ENCODE data around the gene AMZ2. TPM values are rescaled to one million over a fixed set of nuclear protein-coding genes. Genes with fewer than 3 reads are reported as not detected.

Gene AMZ2
- total RNA-seq, 1 donor from 2014 or later = 43.2 TPM

DNA sequence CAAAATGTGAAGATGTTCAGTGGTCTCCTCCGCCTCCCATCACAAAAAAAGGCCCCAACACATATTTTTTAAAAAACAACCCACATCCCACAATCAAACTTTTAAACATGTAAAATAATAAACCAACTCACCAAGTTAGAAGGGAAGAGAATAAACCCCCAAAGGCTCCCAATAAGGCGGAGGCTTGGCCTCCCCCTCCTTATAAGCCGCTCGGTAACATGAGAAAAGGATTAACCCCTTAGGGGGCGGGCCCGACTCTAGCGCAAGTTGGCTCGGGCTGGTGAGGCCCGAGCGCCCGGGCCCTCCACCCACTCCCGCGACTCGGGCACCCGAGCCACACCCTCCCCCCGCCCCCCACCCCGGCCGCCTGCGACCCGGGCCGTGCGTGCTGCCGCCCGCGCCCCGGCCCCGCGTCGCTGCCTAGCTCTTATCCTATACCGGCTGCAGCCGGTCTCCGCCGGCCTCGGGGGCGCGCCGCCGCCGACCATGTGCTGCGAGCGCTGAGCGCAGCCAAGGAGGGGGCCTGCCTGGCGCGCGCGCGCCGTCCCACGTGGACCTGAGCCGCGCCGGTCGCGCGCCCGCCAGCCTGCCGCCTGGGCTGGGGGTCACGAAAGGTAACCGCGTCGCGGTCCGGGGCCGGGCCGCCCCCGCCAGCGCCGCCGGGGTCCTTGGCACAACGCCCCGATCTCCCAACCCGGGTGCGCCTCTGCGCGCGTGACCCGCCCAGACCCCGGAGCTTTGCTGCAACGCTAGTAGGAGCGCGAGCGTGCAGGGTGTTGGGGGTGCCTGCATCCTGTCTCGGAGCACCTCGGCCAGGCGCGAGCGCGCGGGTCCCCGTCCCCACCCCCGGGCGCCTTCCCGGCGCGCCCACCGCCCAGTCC, 43.4 kb downstream of the AMZ2 start, which contains the start of the genes ARSG and SLC16A6:
ARSG (plus strand) TSS at position 541 of the 881 bp plus-strand sequence. CDS start 15,999 bp downstream, outside the sequence.
SLC16A6 (minus strand) TSS at position 173 of the 881 bp plus-strand sequence. CDS start 12,807 bp downstream, outside the sequence.
- DNase-seq = peak; percentile 82

DNA sequence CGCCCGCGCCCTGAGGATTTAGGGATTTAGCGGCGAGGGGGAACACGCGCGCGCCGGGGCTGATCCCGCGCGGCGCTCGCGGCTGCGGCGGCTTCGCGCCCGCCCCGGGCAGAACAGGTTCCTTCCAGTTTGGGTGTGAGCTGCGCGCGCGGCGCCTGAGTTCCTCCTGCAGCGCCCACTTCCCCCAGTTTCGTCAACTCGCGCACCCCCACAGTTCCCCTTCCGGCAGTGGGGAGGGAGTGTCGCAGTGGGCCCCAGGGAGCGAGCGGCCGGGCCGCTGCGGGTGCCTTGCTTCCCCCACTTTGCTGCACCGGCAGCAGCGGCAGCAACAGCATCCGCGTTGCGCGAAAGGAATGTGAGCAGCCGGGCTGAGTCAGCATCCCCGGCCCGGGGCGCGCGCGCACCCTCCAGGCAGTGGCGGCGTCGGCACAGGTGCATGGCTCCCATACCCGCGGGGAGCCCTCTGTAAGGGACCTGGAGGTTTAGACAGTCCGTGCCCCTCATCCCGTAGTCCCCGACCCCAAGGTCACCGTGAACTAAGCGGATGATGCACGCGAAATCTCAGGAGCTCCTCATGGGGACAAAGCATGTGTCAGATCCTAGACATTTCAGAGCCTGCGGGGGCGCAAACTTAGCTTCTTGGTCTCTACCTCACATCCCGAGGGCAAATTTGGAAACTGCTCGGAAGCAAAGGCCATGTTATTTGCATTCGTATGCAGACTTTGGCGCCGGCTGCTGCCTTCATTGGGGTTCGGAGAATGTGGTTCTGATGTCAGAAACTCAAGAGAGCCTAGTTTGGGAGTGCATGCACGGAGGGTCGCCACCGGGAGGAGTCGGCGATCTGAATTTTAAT, 44.2 kb downstream of the AMZ2 start:
- DNase-seq = peak; percentile 72

DNA sequence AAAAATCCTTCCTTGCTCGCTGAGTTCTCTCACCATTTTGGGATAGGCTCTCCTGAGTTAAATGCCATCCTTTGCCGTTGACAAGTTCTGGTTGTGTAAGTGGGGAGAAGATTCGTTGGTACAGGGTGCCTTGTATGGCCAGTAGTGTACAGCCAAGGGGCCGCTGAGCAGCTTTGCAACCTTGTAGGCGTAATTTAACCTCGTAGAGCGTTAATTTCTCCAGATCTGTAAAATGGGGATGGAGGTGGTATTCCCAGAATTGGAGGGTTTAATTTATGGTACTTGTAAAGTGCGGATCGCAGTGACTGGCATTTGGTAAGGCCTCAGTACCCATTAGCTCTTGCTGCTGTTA, 44.8 kb downstream of the AMZ2 start:
- no peak for DNase-seq

DNA sequence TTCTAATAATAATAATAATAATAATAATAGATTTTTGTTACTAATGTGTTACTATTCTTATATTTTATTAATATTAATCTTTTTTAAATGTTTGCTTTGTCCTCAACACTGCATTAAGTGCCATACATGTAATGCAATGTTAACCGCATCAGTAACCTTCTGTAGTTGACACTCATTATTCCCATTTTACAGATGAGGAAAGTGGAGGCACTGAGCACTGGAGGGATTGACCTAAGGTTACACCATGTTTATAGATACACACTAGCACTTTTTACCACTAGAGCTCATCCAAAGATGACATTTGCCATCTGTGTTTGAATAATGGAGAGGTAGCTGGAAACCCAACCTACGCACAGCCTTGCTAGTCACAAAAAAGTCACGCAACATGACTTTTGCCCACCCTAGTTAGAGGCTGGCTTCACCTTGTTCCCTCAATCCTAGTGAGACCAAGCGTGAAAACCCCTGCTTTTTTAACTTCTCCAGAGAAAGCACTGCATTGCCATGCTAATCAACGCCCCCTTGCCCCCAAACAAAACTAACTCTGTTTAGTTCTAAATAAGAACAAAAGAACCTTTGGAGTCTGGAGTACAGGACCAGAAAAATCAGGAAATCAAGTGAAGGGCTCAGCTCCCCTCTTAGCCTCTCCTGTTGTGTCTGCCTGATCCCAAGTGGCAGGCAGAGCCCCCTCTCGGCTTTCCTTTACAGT, 45.8 kb downstream of the AMZ2 start:
- no peak for DNase-seq

DNA sequence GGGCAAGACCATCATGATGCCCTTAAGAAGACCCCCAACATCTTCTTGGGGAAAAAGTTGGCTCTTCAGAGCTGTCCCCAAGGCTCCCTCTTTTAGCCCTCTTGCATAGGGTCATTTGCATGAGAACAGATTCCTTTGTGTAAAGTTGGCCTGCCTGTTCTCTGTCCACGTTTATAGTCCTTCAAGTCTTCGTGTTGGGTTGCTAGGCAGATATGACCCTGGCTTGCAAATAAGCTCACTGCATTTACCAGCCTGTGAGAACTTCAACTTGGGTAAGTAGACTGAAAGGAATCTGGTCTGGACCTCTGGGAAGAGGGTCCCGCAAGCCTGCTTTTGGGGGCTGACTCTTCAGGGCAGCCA, 46.3 kb downstream of the AMZ2 start:
- no peak for DNase-seq

DNA sequence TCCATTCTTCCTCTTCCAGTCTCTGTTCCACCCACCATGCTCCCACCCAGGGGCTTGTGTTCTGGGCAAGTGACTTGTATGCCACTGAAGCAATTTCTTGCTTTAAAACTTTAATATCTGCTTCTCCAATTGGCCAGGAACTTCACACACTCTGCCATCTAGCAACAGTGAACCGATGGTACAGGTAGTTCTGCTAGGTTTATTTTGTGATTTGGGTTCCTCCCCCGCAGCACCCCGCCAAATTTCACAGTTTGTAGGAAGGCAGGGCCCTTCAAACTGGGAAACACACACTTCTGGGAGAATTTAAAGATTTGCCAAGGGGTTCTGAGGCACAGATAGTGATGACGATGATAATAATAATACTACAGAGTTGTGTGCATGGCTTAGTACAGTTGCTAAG, 46.8 kb downstream of the AMZ2 start:
- DNase-seq = no peak

DNA sequence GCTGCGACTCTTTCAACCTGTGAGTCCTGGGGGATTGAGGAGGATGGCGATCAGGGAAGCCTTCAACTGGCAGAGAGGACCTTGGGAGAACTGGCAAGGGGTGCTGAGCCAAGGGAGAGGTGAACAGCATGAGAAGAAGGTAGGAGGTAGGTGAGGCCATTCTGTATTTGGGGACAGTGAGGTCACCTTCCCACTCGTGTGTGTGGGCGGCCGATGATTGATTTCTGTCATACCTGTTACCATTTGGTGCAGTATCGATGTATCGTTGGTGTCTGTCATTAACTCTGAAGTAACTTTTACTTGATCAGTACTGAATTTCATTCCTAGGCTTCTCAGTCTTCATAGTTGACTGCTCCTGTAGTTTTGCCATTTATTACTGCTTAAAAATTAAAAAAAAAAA, 47.2 kb downstream of the AMZ2 start:
- DNase-seq = no peak

DNA sequence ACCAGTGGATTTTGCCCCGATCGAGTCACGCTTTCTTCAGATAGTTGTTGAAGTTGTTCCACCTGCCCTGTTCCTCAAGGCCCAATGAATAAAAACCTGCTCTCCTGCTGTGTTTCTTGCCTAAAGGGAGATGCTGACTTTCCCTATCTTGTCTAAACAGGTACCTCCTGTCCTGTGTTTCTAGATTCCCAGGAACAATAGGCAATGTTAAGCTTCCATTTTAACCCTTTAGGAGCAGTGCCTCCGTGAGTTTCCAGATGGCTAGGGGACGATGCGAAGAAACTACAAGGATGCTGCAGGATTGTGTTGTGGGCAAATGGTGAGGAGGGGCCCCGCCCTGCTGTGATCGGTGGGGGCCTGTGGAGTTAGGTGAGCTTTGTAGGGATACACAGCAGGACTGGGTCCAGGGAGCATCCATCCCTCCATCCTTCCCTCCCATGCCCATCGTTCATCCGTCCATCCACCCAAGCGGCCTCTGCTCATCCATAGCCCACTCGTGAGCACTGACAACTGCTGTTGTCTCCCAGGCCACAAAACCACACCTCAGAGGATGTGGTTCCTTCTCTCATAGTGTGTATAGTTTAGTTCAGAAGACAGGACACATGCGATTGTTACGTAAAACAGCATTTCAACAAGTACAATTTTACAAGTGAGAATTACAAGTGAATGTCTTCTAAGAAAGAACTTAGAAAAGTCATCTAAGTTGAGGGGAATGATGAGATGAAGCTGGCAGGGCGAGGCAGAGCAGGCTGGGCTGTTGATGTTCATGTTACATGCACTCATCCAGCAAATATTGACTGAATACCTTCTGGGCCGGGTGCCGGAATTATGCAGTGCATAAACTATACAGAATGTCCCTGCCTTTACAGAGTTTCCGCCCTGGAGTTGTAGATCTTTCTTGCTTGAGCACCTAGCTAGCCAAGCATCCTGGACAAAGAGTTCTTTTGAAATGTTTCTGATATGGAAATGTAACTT, 48.7 kb downstream of the AMZ2 start:
- peak; percentile 19 for DNase-seq

DNA sequence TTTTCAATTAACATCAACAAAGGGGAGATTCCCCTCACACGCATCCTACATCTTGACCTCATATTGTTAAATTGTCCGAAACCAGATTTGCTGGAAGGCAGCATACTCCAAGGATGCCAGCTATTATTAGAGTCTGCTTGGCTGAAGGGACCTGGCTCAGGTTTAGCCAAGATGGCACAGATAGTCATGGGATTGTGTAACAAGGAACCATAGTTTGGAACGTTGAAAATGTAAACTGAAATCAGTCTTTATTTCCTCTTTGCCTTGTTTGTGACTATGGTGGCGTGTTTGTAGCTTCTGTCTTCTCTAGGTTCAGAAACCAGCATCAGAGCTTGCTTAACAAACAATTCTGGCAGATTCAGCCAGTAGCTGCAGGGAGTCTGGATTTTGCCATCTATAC, 49.4 kb downstream of the AMZ2 start:
- no peak for DNase-seq

DNA sequence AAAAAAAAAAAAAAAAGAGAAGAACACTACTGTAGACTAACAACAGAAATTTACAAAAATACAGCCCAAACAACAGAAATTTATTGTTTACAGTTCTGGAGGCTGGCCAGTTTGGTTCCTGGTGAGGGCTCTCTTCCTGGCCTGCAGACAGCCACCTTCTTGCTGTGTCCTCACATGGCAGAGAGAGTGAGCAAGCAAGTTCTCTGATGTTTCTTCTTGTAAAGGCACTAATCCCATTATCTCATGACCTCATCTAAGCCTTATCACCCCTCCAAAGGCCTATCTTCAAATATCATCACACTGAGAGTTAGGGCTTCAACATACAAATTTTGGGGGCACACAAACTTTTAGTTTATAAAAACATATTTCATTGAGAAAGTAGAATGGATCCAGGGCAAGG, 50.8 kb downstream of the AMZ2 start:
- no peak for DNase-seq

DNA sequence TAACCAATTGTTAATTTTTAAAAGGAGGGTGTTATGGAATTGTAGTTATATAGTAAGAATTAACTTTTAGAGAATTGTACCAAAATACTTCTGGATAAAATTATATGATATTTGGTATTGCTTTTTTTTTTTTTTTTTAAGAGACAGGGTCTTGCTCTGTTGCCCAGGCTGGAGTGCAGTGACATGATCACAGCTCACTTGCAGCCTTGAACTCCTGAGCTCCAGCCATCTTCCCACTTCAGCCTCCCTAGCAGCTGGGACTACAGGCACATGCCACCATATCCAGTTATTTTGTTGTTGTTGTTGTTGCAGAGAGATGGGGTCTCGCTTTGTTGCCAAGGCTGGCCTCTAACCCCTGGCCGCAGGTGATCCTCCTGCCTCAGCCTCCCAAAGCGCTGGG, 52.0 kb downstream of the AMZ2 start:
- no peak for DNase-seq

DNA sequence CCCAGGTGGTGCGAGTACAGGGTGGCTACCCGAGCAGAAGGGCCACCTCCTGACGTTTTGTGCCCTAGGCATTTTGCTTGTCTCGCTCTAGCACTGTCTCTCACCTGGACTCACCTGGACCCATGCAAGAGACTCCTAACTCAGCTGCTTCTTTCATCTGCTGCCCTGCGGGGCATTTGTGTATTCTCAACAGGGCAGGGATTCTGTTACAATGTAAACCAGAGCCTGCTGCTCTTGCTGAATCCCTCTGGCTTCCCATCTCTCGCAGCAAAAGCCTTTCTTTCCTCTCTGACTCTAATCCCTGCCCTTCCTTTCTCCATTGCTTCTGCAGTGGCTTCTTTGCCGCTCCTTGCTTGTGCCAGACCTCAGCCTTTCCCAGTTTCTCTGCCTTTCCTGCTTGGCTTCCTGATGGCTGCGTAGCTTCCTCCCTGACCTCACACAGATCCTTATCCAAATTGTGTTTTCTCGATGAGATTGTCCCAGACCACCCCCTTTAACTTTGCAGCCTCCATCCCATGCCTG, 53.7 kb downstream of the AMZ2 start:
- DNase-seq = no peak

DNA sequence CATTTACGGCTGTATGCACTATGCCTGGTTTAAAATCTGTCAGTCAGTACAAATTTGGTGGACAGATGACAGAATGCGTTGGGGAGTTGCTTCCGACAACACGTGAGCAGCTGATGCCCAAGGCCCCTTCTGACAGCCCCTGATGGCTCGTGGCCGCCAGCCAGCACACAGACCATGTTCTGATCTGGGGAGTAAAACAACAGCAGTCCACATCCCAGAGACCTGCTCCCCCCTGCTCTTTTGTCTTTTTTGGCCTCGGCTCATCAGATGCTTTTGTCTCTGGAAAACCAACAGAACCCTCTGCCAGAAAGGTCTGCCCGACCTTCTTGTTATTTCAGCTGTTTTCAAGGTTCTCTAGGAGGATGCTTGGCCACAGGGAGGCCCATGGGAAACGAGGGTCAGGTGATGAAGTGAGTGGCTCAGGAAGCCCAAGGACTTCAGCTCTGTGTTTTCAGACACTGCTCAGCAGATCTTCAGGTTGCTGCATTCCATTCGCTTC, 54.3 kb downstream of the AMZ2 start:
- peak; percentile 42 for DNase-seq

DNA sequence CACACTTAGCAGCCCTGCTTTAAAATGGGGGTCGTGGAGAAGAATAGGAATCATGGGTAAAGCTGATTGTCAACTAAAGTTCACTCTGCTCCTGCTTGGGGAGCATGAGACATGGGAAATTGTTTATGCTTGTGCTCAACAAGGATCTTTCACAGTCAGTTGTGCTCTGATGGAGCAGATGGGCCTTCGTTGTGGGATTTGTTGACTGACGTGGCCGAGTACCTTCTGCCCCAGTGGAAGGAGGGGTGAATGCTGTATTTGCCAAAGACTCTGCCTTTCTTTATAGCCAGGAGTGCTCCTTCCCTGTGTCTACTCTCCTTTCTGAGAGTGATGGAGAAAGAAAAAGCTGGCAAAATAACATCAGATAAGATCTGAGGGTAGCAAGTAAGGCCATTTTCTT, 54.8 kb downstream of the AMZ2 start:
- no peak for DNase-seq

DNA sequence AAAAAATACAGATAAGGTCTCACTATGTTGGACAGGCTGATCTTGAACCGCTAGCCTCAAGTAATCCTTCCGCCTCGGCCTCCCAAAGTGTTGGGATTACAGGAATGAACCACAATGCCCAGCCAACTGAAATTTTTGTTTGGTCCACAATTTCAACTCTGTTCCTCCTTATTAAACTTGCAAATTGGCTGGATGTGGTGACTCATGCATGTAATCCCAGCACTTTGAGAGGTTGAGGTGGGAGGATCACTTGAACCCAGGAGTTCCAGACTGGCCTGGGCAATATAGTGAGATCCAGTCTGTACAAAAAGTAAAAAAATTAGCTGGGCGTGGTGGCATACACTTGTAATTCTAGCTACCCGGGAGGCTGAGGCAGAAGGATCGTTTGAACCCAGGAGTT, 56.9 kb downstream of the AMZ2 start:
- DNase-seq = no peak

DNA sequence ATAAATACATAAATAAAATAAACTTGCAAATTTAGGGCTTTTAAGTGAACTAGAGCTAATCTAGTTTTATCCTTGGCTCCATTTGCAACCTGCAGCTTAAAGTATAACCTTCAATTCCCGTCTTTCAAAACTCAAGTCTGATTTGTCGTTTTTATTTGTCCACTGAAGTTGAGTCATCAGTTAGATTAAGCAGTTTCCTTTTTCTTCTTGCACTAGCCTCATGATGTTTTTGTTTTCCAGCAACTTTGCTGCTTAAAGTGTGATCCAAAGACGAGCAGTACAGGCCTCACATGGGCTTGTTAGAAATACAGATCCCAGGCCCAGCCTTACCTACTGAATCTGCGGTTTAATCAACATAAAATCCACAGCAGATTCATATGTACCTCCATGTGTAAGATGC, 57.3 kb downstream of the AMZ2 start:
- DNase-seq = no peak

Other genes starting within 250 kb of the AMZ2 start
- gene KPNA2, start 212.3 kb upstream of the AMZ2 start, total RNA-seq = 25.0 TPM
- 2.7 TPM for gene SLC16A6, start 43.1 kb downstream of the AMZ2 start, total RNA-seq
- gene ARSG, start 43.5 kb downstream of the AMZ2 start, total RNA-seq = 21.3 TPM
- gene WIPI1, start 209.5 kb downstream of the AMZ2 start, total RNA-seq = 74.3 TPM